Gastroesophageal sphincter (tissue), 4 donors: ENCODE measurements around the gene NUDT14. TPM values are rescaled to one million over a fixed set of nuclear protein-coding genes. Genes with fewer than 3 reads are reported as not detected.
A peak's percentile ranks its signal among the peaks of the same experiment; 100 is the strongest.

Experiments used
- ATAC-seq: fragments of 150-250 bp; one replicate; pipeline ENCODE4 v1.9.1; 2016; ENCODE audit warnings: mild to moderate bottlenecking, moderate library complexity
- H3K27ac ChIP-seq, 4 donors: fragments of 200-600 bp; sonication (generic) in 3 of 4; 1 replicate in 3 of 4; 2 replicates in 1 of 4; pipeline ENCODE4 v1.5.1; 2016 to 2019
- H3K27me3 ChIP-seq: fragments of 200-600 bp; sonication (generic); one replicate; pipeline ENCODE4 v1.5.1; 2019
- H3K36me3 ChIP-seq, 2 donors: fragments of 200-600 bp; sonication (generic); one replicate each; pipeline ENCODE4 v1.5.1; 2019; ENCODE audit warnings: control low read depth in 1 of 2
- H3K4me1 ChIP-seq, 3 donors: fragments of 200-600 bp; sonication (generic); 1 replicate in 2 of 3; 2 replicates in 1 of 3; pipeline ENCODE4 v1.5.1; 2016 to 2019; ENCODE audit warnings: control low read depth in 2 of 3
- H3K4me3 ChIP-seq, 2 donors: fragments of 200-600 bp; sonication (generic); one replicate each; pipeline ENCODE4 v1.5.1; 2019; ENCODE audit warnings: mild to moderate bottlenecking in 1 of 2, moderate library complexity in 1 of 2
- H3K9me3 ChIP-seq, 3 donors: fragments of 200-600 bp; sonication (generic); one replicate each; pipeline ENCODE4 v1.5.1; 2017 to 2019; ENCODE audit warnings: control low read depth in 2 of 3
- CTCF ChIP-seq, 4 experiments: fragments of 200-600 bp in 2 of 4; fragments of 450-650 bp in 2 of 4; sonication (generic) in 1 of 4; IDR thresholded peaks; one replicate each; pipeline ENCODE4 v1.5.1; 2017 to 2019; ENCODE audit warnings: antibody characterized with exemption in 4 of 4, mild to moderate bottlenecking in 2 of 4, moderate library complexity in 2 of 4
- EP300 ChIP-seq: sonication (generic); formaldehyde crosslinking; IDR thresholded peaks from one replicate; pipeline ENCODE4 v1.6.1; 2017; ENCODE audit warnings: antibody characterized with exemption, mild to moderate bottlenecking
- POLR2A ChIP-seq, 2 donors: fragments of 450-650 bp; IDR thresholded peaks; one replicate each; pipeline ENCODE4 v1.6.1; 2017; ENCODE audit warnings: antibody characterized with exemption in 2 of 2, mild to moderate bottlenecking in 2 of 2, moderate library complexity in 1 of 2
- POLR2AphosphoS5 ChIP-seq: sonication (generic); formaldehyde crosslinking; IDR thresholded peaks from one replicate; pipeline ENCODE4 v1.6.1; 2017; ENCODE audit warnings: antibody characterized with exemption
- WGBS, 2 donors: methylation state at CpG; one replicate each; pipeline ENCODE4 v1.1.5; 2018; ENCODE audit warnings: low coverage in 1 of 2; 5-methylcytosine and 5-hydroxymethylcytosine counted together
- total RNA-seq, 4 donors: library from RNA; depleted of rRNA; stranded (reverse); fragments of >200 nt; gene quantifications; one replicate each; pipeline ENCODE4 v1.1.0, GENCODE V29; 2016

The NUDT14 gene
- total RNA-seq, 4 donors from 2014 or later, result 3.4 to 8.4 (median 4.6) TPM

- Histone ChIP-seq H3K4me3 (peak overlapping the region; percentile 21 to 54), H3K9me3 (no peaks in the 10 kb centered on the region), H3K27me3 (peaks cover 57% of the 10 kb centered on the region), H3K4me1 (peaks cover 0 to 46% (median 16%) of the 10 kb centered on the region in 3 donors), H3K36me3 (no peaks in the 10 kb centered on the region), H3K27ac (peak overlapping the region in 2 of 4 donors; percentile 40 to 64)
- no CpG with 5 or more reads among the region's 116 CpGs for WGBS, 2 donors
- ATAC-seq, result no peak
- TF ChIP-seq CTCF (IDR thresholded peaks at IDR 0.05), result no peak
- no peak for TF ChIP-seq EP300
- TF ChIP-seq POLR2A (IDR thresholded peaks at IDR 0.05), result no peak
- no peak for TF ChIP-seq POLR2AphosphoS5
Measured at GRCh38 chr14:105167303-105168092, 13.6 kb downstream of the NUDT14 start.

GRCh38 chr14:105166571-105167302, 14.4 kb downstream of the NUDT14 start:
- H3K27ac ChIP-seq, result no peak overlapping the region
- H3K36me3 ChIP-seq, result no peaks in the 10 kb centered on the region
- no peaks in the 10 kb centered on the region for H3K9me3 ChIP-seq
- H3K4me1 ChIP-seq, result peaks cover 0 to 46% (median 16%) of the 10 kb centered on the region in 3 donors
- no peak for ATAC-seq
- peaks cover 61% of the 10 kb centered on the region for H3K27me3 ChIP-seq
- H3K4me3 ChIP-seq, result peak overlapping the region in 1 of 2 donors; percentile 54
- TF ChIP-seq POLR2A (IDR thresholded peaks at IDR 0.05), result no peak
- no peak for TF ChIP-seq CTCF (IDR thresholded peaks at IDR 0.05)
- TF ChIP-seq POLR2AphosphoS5, result no peak
- no peak for TF ChIP-seq EP300
- WGBS, 2 donors, result no CpG with 5 or more reads among the region's 22 CpGs

DNA sequence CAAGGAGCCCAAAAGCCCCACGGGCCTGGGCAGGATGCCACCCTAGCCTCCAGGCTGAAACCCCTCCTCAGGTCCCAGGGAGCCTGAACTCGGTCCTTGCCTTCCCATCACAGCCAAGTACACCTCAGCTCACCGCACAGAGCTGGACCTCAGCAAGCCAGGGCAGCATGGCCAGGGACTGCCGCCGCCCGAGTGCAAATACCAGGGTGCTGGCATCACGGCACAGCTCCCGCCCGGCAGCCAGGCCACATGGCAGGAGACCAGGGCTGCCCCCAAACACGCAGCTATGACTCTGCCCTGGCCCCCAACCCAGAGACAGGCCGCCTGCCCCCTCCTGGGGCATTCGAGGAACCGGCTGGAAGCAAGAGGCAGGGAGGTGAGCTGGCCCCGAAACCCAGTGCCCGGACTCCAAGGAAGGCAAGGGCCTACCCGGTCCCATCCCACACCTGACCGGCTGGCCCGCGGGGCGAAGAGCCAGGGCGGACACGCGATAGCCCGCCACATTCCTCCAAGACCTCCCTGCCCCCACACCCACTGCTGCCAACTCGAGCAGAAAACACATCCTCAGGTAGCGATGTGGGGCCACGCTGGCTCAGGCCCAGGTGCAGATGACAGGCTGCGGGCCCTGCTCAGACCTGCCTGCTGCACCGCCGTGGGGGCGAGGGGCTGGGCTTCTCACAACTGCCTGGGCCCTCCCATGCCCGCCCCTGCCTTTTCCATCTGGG, 15.2 kb downstream of the NUDT14 start:
- Histone ChIP-seq H3K27me3 (peaks cover 60% of the 10 kb centered on the region), H3K9me3 (no peaks in the 10 kb centered on the region), H3K27ac (no peak overlapping the region), H3K4me1 (peaks cover 0 to 39% (median 13%) of the 10 kb centered on the region in 3 donors), H3K36me3 (no peaks in the 10 kb centered on the region), H3K4me3 (peak overlapping the region in 1 of 2 donors; percentile 54)
- TF ChIP-seq EP300 (no peak), POLR2A (IDR thresholded peaks at IDR 0.05) (no peak), CTCF (IDR thresholded peaks at IDR 0.05) (no peak)
- no peak for ATAC-seq
- no CpG with 5 or more reads among the region's 32 CpGs for WGBS, 2 donors

DNA sequence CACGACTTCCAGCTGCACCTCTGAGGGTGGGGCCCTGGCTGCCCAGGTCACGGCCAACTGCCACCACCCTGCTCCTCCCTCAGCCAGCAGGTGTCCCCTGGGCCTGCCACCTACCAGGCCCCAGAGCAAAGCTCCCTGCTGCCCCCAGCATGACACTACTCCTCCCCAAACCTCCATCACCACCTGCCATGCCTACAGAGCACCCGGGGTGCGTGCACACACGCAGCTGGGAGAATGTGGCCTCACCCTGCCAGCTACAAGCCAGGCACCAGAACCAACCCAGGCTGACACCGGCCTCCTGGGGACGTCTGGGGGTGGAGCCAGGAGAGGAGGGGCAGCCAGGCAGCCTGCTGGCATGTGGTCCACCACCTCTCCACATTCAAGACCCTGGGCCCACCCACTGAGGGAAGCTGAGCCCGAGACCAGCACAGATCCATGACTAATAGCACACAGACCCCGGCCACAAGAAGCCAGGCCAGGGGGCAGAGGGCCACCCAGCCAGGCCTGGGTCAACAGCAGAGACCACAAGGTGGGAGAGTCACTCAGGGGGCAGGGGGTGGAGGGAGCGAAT, 15.9 kb downstream of the NUDT14 start:
- Histone ChIP-seq H3K4me3 (no peak overlapping the region), H3K27ac (no peak overlapping the region), H3K4me1 (peaks cover 0 to 32% (median 10%) of the 10 kb centered on the region in 3 donors), H3K27me3 (peaks cover 53% of the 10 kb centered on the region), H3K36me3 (no peaks in the 10 kb centered on the region), H3K9me3 (no peaks in the 10 kb centered on the region)
- ATAC-seq, result no peak
- TF ChIP-seq POLR2AphosphoS5, result no peak
- no peak for TF ChIP-seq CTCF (IDR thresholded peaks at IDR 0.05)
- TF ChIP-seq POLR2A (IDR thresholded peaks at IDR 0.05), result no peak
- no peak for TF ChIP-seq EP300
- no CpG with 5 or more reads among the region's 10 CpGs for WGBS, 2 donors
